Renal cortical epithelial cell (primary cell): ENCODE data around the gene VEZT. TPM values are rescaled to one million over a fixed set of nuclear protein-coding genes. Genes with fewer than 3 reads are reported as not detected.
"Not testable (repeated sequence)": the region's sequence is repeated elsewhere in the genome, so short reads cannot be mapped to it uniquely, and the experiment has no call there.

ENCODE experiments used
- DNase-seq: peaks from one replicate; pipeline ENCODE4 v3.0.0-alpha.2; 2011; ENCODE audit warnings: low read depth
- total RNA-seq: library from RNA; depleted of rRNA; stranded (reverse); fragments of >200 nt; gene quantifications from 2 replicates; pipeline ENCODE4 v1.2.3, GENCODE V29; 2014

Gene VEZT
- total RNA-seq, 1 donor from 2014 or later: 156 TPM

DNA sequence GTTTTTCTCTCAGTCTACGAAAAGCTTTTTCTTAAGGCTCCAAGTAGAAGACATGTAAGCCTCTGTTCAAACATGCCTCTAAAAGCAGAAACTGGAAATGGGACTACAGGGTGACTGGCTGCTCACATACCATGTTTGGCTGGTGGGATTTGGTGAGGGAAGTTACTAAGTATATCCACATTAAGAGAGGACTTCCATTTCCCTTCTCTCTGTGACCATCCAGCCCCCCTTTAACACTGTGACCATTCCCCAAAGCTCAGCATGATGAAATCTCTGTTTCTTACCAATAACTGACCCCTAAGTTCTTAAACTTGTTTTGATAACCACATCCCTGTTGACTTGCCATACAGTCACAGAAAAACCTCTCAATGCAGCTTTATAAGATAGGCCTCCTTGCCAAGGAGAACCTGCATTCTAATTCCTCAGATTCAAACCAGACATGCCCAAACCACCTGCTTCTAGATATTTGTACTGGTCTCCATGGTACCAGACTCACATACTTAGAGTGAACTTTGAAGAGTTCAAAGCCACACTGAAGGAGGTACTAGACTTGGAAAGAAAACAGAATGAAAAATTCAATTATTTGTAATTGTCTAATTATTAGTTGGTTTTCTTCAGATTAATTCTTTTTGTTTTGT lies 102.2 kb downstream of the VEZT start:
- DNase-seq: peak; percentile 89

DNA sequence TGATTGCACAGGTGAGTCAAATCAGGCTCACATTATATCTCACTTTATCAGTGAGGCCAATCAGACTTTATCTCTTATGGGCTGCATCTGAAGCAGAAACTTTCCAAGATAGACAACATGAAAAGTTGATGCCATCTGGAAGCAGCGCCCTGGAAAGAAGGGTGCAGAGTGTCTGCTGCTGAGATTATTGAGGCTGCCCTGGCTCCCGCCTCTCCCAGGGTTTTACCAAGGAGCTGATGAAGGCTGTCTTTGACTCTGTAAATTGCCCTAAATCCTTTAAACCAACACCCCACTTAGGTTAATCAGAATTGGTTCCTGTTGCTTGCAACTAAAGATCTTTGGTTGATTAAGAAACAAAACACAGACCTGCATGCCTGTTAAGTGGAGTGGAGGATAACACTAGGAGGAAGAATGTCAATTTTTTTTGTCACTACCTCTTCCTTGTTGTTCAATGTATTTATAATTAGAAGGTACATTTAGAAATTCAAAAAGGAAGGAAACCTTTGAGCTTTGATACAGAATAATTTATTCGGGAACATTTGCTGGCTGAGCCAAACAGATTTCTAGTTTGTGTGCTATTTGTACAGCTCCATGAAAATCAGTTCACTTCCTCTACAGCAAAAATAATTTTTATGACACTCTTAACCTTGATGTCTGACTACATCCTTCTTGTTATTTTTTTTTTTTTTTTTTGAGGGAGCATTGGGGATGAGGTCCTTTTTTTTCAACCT lies 104.1 kb downstream of the VEZT start:
- no peak for DNase-seq

DNA sequence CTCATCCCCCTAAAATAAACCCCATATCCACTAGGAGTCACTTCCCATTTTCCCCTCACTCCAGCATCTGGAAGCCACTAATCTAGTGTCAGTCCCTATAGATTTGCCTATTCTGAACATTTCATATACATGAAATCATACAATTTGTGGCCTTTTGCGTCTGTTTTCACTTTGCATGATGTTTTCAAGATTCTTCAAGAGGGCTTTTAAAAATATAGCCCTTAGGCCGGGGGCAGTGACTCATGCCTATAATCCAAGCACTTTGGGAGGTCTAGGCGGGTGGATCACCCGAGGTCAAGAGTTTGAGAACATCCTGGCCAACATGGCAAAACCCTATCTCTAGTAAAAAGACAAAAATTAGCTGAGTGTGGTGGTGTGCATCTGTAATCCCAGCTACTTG lies 104.7 kb downstream of the VEZT start:
- no peak for DNase-seq

DNA sequence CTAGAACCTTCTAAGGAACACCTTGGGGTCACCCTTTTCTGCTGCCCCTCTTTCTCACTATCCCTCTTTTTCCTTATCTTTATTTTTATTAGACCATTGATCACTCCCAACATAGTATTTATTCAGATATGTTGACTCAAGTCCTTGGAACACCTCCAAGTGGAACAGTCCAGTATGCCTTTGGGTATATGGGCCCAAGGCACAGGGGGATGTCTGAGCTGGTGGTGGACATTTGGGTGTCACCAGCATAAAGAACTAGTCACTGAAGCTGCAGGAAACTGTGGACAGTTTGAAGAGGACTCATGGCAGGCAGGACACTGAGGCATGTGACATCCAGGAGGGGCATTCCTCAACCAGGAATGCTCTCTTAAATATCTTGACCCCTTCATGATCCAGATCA lies 105.6 kb downstream of the VEZT start:
- DNase-seq: no peak

DNA sequence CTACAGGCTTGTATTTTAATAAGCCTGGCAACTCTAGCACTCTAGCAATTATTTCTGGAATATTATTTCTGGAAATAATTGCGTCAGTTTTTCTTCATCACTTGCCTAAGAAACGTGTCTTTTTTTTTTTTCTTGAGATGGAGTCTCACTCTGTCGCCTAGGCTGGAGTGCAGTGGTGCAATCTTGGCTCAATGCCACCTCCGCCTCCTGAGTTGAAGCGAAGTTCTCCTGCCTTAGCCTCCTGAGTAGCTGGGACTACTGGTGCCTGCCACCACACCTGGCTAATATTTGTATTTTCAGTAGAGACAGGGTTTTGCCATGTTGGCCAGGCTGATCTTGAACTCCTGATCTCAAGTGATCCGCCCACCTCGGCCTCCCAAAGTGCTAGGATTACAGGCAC lies 106.6 kb downstream of the VEZT start:
- DNase-seq: not testable (repeated sequence)

DNA sequence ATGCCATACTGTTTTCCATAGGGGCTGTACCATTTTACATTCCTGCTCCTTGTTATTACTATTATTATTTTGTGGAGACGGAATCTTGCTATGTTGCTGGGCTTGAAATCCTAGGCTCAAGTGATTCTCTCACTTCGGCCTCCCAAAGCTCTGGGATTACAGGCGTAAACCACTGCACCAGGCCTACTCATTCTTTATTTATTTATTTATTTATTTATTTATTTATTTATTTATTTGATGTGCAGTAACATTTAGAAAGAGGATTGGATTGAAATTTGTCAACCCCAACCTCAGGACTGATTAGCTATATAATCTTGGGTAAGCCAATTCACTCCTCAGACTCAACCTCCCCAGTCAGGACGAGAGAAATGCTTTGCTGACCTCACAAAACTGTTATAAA lies 107.9 kb downstream of the VEZT start:
- no peak for DNase-seq

DNA sequence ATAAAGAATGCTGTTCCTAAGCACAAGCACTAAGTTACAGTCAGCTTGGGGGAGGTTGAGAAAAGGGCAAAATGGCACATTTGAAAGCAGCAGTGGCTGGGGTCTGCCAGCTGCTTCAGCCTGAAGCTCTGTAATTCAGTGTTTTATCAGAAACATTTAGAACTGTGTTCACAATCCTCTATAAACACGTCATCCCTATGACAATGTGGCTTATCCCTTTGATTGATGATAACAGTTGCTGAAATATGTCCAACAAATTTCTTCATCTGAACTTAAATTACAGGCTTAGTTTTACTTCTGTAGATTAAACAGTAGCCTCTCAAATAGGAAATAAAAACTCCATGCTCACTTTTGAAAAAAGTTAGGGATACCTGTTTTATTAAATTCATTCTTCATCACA lies 108.8 kb downstream of the VEZT start:
- DNase-seq: no peak

DNA sequence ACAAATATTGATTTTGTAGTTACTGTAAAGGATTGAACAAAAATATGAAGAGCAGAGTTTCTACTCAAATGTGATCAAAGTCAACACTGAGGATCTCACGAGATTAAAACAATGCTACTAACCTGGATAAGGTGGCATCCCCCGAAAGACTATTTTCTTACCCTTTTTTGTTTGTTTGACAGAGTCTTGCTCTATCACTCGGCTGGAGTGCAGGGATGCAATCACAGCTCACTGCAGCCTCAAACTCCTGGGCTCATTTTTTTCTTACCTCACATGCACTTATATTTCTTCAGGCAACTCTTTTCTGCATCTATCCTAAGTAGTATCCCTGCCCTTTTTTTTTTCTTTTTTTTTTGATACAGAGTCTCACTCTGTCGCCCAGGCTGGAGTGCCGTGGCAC lies 109.2 kb downstream of the VEZT start:
- no peak for DNase-seq

DNA sequence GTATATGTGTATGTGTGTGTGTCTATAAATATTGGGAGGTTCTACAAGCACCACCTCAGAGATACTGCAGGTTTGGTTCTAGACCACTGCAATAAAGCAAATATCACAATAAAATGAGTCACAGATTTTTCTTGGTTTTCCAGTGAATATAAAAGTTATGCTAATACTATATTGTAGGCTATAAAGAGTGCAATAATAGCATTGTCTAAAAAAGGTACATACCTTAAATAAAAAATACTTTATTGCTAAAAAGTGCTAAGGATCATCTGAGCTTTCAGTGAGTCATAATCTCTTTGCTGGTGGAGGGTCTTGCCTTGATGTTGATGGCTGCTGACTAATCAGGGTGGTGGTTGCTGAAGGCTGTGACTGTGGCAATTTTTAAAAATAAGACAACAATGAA lies 111.1 kb downstream of the VEZT start:
- no peak for DNase-seq

DNA sequence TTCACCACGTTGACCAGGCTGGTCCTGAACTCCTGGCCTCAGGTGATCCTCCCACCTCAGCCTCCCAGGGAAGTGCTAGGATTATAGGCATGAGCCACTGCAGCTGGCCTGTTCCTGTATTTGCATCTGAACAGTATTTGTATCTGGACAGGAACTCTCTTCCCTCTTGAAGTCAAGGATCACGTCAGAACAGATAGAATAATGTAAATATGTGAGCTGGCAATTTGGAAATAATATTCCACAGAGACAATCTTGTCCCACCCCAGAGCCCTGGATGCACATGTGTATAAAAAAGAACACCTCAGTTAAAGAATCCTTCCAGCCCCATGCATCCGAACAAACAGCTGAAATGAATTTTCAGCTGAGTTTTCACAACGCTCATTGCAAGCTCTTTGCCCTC lies 118.3 kb downstream of the VEZT start:
- no peak for DNase-seq

DNA sequence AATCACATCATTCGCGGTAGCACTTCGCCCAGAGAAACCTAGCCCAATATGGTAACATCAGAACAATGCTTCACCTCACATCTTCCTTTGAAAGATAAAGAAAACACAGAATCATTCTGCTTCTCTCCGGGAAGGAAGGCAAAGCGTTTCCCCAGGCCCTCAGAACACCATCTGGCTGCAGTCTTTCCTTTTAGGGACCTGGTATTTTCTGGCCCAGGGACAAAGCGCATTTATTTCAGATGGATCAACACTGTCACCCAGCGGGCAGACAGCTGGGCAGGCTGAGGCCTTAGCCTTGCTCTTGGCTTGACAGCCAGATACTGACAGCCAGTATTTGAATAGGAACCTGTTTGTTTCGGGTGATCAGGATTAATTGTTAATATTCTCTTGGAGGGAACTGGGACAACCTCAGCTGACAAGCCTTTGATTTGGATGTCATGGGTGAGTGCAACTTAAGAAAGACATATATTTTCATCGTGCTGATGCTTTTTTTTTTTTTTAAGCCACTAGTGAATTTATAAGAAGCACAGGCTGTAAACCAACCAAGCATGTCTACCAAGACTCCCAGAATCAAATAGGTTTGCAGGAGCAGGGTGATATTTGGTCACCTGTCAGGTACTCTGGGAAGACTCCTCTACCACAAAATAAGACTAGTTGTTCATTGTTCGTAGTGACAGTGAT lies 118.9 kb downstream of the VEZT start:
- DNase-seq: peak; percentile 68

DNA sequence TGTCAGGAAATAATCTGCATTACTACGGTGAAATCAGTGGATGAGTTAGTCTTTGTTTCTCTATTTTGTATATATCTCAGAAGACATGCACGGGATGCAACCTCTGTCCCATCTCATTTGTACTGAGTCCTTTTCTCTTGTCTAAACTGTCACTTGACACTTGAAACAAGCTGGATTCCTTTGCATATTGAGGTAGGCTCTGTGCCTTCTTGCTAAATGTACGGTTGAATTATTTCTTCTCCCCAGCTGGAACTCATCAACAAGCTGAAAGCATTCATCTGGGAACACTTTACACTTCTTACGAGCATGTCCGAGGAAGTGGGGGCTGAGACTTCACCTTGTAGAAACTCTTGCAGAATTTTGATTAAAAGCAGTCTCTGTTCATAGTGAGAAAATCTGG lies 119.5 kb downstream of the VEZT start:
- DNase-seq: no peak

DNA sequence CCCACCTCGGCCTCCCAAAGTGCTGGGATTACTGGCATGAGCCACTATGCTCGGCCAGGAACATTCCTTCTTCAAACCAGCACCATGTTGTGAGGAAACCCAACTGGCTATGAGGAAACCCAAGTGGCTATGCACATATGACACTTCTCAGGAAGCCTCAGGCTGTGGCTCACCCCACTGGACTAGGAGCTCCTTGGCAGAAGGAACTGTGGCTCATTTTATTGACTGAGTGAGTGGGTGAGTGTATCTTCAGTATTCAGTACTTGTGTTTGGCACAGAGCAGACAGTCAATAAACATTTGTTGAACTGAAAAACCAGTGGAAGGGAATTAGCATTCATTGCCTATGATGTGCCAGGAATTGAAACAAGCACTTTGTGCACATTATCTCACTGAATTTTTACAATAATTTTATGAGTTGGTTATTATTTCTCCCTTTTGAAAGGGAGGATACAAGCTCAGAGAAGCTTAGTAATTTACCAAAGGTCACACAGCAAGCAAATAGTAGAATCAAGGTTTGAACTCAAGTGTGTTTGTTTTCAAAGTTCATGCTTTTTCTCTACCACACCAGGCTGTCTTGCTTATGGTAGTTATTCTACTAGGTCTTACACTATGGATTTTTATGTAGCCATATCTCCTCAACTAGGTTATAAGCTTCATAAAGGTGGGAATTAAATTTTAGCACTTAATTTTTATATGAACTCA lies 121.6 kb downstream of the VEZT start:
- no peak for DNase-seq

DNA sequence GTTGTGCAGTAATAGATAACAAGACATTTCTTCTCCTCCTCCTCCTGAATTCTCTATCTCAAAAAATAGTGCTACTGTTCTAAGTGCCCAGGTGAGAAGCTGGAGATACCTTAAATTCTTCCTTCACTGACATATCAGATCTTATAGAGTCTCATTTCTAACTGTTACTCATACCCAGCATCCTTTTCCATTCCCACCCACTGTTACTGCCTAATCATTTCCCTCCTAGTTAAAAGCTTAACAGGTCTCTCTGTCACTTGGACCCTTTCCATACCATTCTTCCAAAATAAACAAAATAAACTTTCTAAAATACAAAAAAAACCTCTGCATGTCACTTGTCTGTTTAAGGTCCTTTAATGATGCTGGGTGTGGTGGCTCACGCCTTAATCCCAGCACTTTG lies 124.4 kb downstream of the VEZT start:
- DNase-seq: no peak

DNA sequence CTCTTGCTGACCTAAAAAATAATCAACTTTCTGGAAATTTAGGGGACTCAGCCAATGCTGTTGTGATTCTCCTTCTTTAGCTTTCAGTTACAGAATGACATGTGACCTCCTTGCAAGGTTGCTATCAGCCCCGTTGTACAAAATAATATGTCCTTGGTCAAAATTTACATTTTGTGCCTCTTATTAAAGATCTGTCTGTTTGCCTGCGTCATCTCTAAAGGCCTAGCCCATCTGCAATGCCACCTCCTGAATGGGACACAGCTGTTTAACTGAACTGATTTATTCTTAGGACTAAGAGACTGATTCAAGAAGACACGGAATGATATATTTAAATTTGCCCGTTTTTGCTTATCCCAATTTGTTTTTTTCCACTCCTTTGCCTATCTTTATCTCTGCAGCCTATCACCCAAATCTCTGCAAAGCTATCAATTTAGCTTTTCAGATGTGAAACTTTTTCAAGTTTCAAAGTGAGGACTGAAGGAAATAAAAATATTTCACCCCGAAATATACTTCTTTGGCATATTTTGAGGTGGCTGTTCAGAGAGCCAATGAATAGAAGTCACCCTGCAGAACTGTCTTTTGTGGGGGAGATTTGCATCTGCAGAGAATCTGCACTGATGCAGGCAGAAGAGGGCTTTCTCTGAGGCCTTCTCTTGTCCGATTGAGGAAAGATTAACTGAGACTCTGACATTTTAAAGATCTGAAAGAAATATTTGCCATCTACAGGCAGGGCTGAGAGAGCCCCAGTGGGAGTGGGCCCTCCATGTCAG lies 126.0 kb downstream of the VEZT start:
- DNase-seq: no peak

DNA sequence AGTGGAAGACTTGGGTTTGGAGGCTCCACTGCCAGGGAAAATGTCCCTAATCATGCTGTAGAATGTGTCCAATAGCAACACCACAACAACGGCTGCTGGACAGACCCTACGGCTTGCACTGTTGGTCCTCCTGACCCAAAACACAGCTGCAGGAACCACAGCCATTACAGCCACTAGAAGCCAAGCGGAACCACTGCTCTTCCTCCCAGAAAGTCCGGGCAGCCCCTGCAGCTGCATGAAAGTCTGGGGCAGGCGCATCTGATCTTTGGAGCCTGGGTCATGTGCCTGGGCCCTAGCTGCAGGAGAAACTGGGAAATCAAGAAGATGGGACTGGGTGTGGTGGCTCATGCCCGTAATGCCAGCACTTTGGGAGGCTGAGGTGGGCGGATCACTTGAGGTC lies 131.7 kb downstream of the VEZT start:
- no peak for DNase-seq

DNA sequence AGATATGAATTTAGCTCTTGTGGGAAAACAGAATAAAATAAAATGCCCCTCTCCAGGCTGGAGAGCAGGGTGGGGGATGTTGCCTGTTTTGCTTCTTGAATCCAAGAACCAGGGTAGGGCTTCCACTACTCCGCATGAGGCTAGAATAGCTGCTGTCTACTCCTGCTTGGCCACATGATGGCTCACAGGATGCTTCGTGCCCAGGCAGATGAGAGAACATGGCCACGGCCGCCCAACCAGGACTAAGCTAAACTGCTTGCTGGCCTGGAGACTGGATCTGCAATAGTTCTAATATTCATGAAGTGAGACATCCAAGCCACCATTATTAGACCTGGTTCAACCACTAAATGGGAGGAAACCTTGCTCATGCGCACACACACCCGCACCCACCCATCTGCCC lies 134.1 kb downstream of the VEZT start:
- DNase-seq: no peak

Other genes starting within 250 kb of the VEZT start
- gene NDUFA12, start 214.1 kb upstream of the VEZT start, total RNA-seq: 146 and 160 TPM in 2 replicates
- 27.3 and 55.8 TPM in 2 replicates for gene NR2C1, start 144.2 kb upstream of the VEZT start, total RNA-seq
- 33.9 and 58.3 TPM in 2 replicates for gene FGD6, start 340 bp upstream of the VEZT start, total RNA-seq